Activated CD4-positive, alpha-beta T cell treated with anti-CD3 and anti-CD28 coated beads, Interleukin-2, amount 50 U/mL, for 1 hour (primary cell): ENCODE measurements around the gene SIRT2.
A peak's percentile ranks its signal among the peaks of the same experiment; 100 is the strongest.
"Not testable (repeated sequence)": the region's sequence is repeated elsewhere in the genome, so short reads cannot be mapped to it uniquely, and the experiment has no call there.

Source experiments
- DNase-seq: peaks from one replicate; pipeline ENCODE4 v3.0.0-alpha.2; 2020

SIRT2 gene

GRCh38 chr19:38892841-38893240, 6.6 kb downstream of the SIRT2 start:
- no peak for DNase-seq

GRCh38 chr19:38891771-38892170, 7.6 kb downstream of the SIRT2 start:
- DNase-seq = no peak

- no peak for DNase-seq
These were observed 8.7 kb downstream of the SIRT2 start for GRCh38 chr19:38890686-38891085.

DNA sequence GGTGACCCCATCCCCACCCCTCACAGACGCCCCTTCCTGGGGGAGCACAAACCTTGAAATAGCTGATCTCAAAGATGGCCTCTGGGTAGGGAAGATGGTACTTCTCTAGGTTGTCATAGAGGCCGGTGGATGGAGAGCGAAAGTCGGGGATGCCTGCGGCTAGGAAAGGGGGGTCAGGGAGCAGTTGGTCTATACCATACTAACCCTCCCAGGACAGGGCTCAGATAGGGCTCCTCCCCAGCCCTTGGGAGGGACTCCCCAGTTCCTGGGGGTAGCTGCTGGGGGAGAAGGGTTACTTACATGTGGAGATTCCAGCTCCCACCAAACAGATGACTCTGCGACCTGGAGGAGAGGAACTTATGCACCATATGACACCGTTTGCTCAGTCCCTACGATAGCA, 9.6 kb downstream of the SIRT2 start:
- no peak for DNase-seq

DNA sequence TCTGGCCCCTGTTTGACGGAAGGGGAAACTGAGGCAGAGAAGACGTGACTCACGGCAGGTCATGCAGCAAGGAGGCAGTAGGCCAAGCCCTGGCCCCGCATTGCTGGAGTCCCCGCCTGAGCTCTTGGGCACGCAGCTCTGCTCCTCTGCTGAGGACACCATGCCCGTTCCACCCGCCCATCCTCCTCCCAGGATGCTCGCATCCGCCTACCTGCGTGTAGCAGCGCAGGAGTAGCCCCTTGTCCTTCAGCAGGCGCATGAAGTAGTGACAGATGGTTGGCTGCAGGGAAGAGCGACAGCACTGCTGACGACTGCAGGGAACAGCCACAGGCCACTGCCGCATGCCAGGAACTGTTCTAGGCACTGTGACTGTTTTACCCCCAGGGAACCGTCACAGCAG, 10.5 kb downstream of the SIRT2 start:
- DNase-seq = no peak

GRCh38 chr19:38884691-38885090, 14.7 kb downstream of the SIRT2 start:
- not testable (repeated sequence) for DNase-seq

GRCh38 chr19:38883286-38883685, 16.1 kb downstream of the SIRT2 start:
- DNase-seq = no peak

GRCh38 chr19:38880882-38881609, 18.4 kb downstream of the SIRT2 start:
- no peak for DNase-seq

- no peak for DNase-seq
These were observed 19.1 kb downstream of the SIRT2 start for GRCh38 chr19:38880076-38880881.

GRCh38 chr19:38879400-38879751, 20.0 kb downstream of the SIRT2 start:
- no peak for DNase-seq

GRCh38 chr19:38878575-38879399, 20.6 kb downstream of the SIRT2 start:
- no peak for DNase-seq

DNA sequence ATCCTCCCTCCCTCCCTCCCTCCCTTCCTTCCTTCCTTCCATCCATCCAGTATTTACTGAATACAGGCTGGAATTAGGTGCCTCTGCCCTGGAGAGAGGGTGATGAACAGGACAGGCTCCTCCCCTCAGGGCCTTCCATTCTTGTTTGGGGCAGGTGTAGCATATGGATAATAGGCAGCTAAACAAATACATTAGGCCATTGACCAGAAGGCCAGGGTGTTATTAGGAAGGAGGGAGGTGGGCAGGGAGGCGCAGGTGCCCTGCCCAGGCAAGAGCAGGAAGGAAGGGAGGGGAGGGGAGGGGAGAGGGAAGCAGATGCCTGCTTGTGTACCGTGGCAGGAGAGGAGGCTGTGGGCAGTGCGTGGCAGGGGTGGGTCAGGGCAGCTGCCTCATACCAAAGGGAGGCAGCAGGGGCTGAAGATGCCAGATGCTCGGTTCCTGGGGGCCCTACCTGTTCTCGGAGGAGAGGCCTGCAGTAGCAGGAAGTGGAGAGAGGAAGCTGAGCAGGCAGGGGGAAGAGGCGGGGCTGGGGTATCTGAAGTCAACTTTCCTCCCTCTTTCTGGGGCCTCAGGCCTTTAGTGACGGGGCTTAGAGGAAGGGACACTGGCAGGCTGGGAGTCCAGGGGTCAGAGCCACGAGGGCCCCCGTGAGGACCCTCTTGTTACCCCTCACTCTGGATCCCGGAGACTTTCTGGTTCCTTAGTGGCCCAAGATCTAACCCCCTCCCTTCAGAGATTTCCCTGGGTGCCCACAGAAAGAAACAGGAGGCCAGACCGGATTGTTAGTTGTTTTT, 21.4 kb downstream of the SIRT2 start, which contains the start of gene RINL:
Gene RINL, minus strand, starts transcription at position 495 of the 794 bp plus-strand sequence. CDS start 1,533 bp downstream, outside the sequence.
- DNase-seq = peak; percentile 62

GRCh38 chr19:38875656-38876395, 23.6 kb downstream of the SIRT2 start:
- no peak for DNase-seq

DNA sequence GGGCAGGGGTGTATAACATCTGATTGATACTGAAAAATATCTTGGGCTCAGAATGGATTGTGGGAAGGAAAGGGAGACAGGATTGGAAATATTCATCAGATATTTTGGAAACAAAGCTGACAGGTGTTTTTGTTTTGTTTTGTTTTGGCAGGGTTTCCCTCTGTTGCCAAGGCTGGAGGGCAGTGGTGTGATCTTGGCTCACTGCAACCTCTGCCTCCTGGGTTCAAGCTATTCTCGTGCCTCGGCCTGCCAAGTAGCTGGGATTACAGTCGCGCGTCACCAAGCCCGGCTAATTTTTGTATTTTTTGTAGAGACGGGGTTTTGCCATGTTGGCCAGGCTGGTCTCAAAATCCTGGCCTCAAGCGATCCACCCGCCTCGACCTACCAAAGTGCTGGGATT, 26.0 kb downstream of the SIRT2 start:
- not testable (repeated sequence) for DNase-seq

DNA sequence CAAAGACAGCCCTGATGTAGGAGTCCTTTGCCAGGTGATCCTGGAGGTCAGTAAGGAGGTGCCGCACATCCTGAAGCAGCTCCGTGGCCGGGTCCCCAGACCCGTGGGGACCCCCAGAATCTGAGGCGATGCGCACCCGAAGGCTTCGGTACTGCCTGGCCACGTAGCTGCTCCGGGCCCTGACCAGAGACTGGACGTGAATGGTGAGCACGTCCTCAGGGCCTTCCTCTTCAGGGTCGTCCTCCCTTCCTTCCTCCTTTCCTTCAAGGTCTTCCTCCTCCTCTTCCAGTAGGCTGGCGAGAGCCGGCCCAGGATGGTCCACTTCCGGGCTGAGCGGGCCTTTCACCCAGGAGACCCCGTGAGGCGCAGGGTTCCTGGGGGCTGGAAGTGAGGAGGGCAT, 28.8 kb downstream of the SIRT2 start:
- no peak for DNase-seq

GRCh38 chr19:38869836-38870607, 29.4 kb downstream of the SIRT2 start:
- peak; percentile 94 for DNase-seq

DNA sequence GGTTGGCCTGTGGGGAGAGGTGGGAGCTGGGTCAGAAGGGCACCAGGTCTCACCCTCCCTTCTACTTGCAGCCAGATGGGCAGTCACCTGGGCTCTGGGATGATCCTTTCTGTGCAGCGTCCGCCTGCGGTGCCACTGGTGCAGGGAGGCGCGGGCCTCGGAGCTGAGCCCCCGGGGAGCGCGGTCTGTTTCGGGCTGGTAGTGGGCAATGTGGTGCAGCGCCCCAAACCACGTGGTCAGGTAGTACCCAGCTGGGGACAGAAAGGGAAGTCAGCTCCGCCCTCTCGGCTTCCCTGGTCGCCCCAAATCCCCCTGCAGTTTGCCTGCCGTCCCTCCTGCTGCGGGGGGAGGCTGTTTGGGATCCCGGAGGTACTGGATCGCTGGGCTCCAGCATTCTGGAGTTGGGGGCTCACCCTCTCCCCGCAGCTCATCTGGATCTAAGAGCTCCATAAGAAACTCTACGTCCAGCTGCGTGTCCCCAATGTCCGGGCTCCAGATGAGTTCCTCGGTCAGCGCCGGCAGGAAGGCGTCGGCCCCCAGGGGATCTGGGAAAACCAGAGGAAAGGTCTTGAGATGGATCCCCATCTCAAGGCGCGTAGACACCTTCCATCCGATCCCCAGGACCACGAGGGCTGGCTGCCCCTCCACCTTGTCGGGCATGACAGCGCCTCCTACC, 30.1 kb downstream of the SIRT2 start:
- no peak for DNase-seq

GRCh38 chr19:38868551-38868950, 30.9 kb downstream of the SIRT2 start:
- no peak for DNase-seq

GRCh38 chr19:38867171-38867780, 32.1 kb downstream of the SIRT2 start:
- DNase-seq = no peak
